K562 (cell line): Measurements from ENCODE around the gene GLT8D2. TPM values are rescaled to one million over a fixed set of nuclear protein-coding genes. Genes with fewer than 3 reads are reported as not detected.

Source experiments
- ATAC-seq: fragments of 200-7000 bp; cut with Tn5 transposase; 3 replicates; pipeline ENCODE4 v1.9.1; 2020; ENCODE audit warnings: moderate library complexity
- BruUV-seq: library from RNA; stranded (reverse); fragments of 400-500 nt; replicated peaks from 2 replicates; lab custom pipeline; 2021; lab: Mats Ljungman, UMichigan
- CTCF ChIA-PET: fragments of 300-600 bp; formaldehyde crosslinking; extraction: SDS; loops from one replicate; lab custom pipeline; 2021; ENCODE audit warnings: low intra/inter-chr PET ratio; lab: Yijun Ruan, JAX
- POLR2A ChIA-PET: fragments of 300-600, 350-650 bp; sonication (Branson Sonifier 250); formaldehyde crosslinking; extraction: SDS; loops from one replicate; lab custom pipeline; 2021; ENCODE audit warnings: antibody characterized with exemption, inconsistent platforms; lab: Yijun Ruan, JAX
- DNase-seq, 4 experiments: peaks; one replicate each; pipeline versions ENCODE4 v3.0.0 to v3.0.0-alpha.2; 2011 to 2018; ENCODE audit warnings: low spot score in 3 of 4, mixed read lengths in 3 of 4; ENCODE audit errors: extremely low read depth in 1 of 4
- FAIRE-seq: peaks from 2 replicates; lab custom pipeline; 2011; peaks lifted over from hg19 to GRCh38; lab: Jason Lieb, UNC
- H2AFZ ChIP-seq: 2 replicates; pipeline ENCODE4 v1.6.0; 2011; ENCODE audit warnings: low read depth, low read length, control low read depth, inconsistent platforms
- H3K27ac ChIP-seq: fragments of 200-600 bp; 3 replicates; pipeline ENCODE4 v1.8.0; 2011; ENCODE audit warnings: low read depth, mild to moderate bottlenecking, control low read depth, inconsistent platforms, low read length, moderate library complexity, mixed read lengths; ENCODE audit errors: extremely low read depth
- H3K27me3 ChIP-seq, 2 experiments: fragments of 300-600 bp in 1 of 2; 2 replicates in 1 of 2; 3 replicates in 1 of 2; pipeline versions ENCODE4 v1.6.0 to v1.8.0; 2011; ENCODE audit warnings: inconsistent platforms in 2 of 2, low read length in 2 of 2, mild to moderate bottlenecking in 1 of 2, mixed read lengths in 1 of 2, moderate library complexity in 1 of 2; ENCODE audit not compliant: control insufficient read depth in 2 of 2, insufficient read depth in 2 of 2
- H3K36me3 ChIP-seq: fragments of 300-600 bp; 3 replicates; pipeline ENCODE4 v1.8.0; 2011; ENCODE audit warnings: mild to moderate bottlenecking, low read length, inconsistent platforms; ENCODE audit not compliant: control insufficient read depth, insufficient read depth
- H3K4me1 ChIP-seq, 2 experiments: fragments of 200-600 bp in 1 of 2; replicated peaks in 1 of 2; 2 replicates in 1 of 2; 3 replicates in 1 of 2; pipeline versions ENCODE4 v1.5.1 to v1.8.0; 2011; ENCODE audit warnings: inconsistent platforms in 2 of 2, low read length in 2 of 2, mild to moderate bottlenecking in 1 of 2, mixed read lengths in 1 of 2, moderate library complexity in 1 of 2; ENCODE audit not compliant: control insufficient read depth in 2 of 2, insufficient read depth in 2 of 2
- H3K4me2 ChIP-seq: 2 replicates; pipeline ENCODE4 v1.6.1; 2011; ENCODE audit warnings: low read length, control low read depth, inconsistent platforms, mixed read lengths; ENCODE audit not compliant: insufficient read depth
- H3K4me3 ChIP-seq: fragments of 200-600 bp; sonication (generic), shearing (Covaris generic); 2 replicates; pipeline ENCODE4 v1.5.1; 2016; ENCODE audit warnings: control low read depth, inconsistent platforms
- H3K79me2 ChIP-seq: fragments of 200-600 bp; 3 replicates; pipeline ENCODE4 v1.8.0; 2011; ENCODE audit warnings: low read length, inconsistent platforms; ENCODE audit not compliant: control insufficient read depth, insufficient read depth
- H3K9ac ChIP-seq, 2 experiments: 2 replicates each; pipeline versions ENCODE4 v1.6.0 to v1.6.1; 2011; ENCODE audit warnings: low read depth in 2 of 2, low read length in 2 of 2, control low read depth in 1 of 2, inconsistent platforms in 1 of 2, mild to moderate bottlenecking in 1 of 2, mixed read lengths in 1 of 2; ENCODE audit not compliant: insufficient read depth in 1 of 2
- H3K9me1 ChIP-seq: one replicate; pipeline ENCODE4 v1.6.0; 2011; ENCODE audit warnings: inconsistent platforms, mild to moderate bottlenecking, low read length, moderate library complexity; ENCODE audit not compliant: control insufficient read depth, insufficient read depth
- H3K9me3 ChIP-seq: replicated peaks from 2 replicates; pipeline ENCODE4 v1.5.1; 2011; ENCODE audit warnings: low read depth, low read length, inconsistent platforms; ENCODE audit not compliant: control insufficient read depth, insufficient read depth
- H4K20me1 ChIP-seq: replicated peaks from 2 replicates; pipeline ENCODE4 v1.6.1; 2011; ENCODE audit warnings: low read length, inconsistent platforms, mixed read lengths; ENCODE audit not compliant: control insufficient read depth, insufficient read depth
- KAT2B ChIP-seq: IDR thresholded peaks from one replicate; pipeline ENCODE4 v1.6.1; 2012; ENCODE audit warnings: low read depth, mild to moderate bottlenecking, control low read depth, inconsistent platforms, low read length, moderate library complexity
- KLF13 ChIP-seq: fragments of 450-650 bp; IDR thresholded peaks from 2 replicates; pipeline ENCODE4 v1.6.1; 2016; ENCODE audit warnings: missing genetic modification characterization, low read depth, mild to moderate bottlenecking, missing compliant biosample characterization, moderate library complexity, borderline replicate concordance
- MIER1 ChIP-seq: fragments of 450-650 bp; IDR thresholded peaks from 2 replicates; pipeline ENCODE4 v1.6.1; 2016; ENCODE audit warnings: antibody characterized with exemption, mild to moderate bottlenecking, low read depth
- PKNOX1 ChIP-seq: fragments of 450-650 bp; IDR thresholded peaks from 2 replicates; pipeline ENCODE4 v1.6.1; 2016
- PTRF ChIP-seq: fragments of 450-650 bp; IDR thresholded peaks from 2 replicates; pipeline ENCODE4 v1.6.1; 2016; ENCODE audit warnings: mild to moderate bottlenecking, missing genetic modification characterization, missing compliant biosample characterization
- RREB1 ChIP-seq: fragments of 250-450 bp; sonication (Bioruptor Pico); IDR thresholded peaks from 2 replicates; pipeline ENCODE4 v1.4.0; 2020
- STAT6 ChIP-seq: sonication (generic); formaldehyde crosslinking; IDR thresholded peaks from 2 replicates; pipeline ENCODE4 v1.8.1; 2023; ENCODE audit warnings: mild to moderate bottlenecking, missing genetic modification reagents
- ZBTB7A ChIP-seq: IDR thresholded peaks from 2 replicates; pipeline ENCODE4 v1.6.1; 2011; ENCODE audit warnings: low read depth, mild to moderate bottlenecking, low read length, moderate library complexity, borderline replicate concordance; ENCODE audit not compliant: control insufficient read depth
- ZNF41 ChIP-seq: fragments of 250-450 bp; sonication (Bioruptor Pico); conservative IDR thresholded peaks from 2 replicates; pipeline ENCODE4 v1.4.0; 2020; ENCODE audit warnings: mild to moderate bottlenecking
- ZNF583 ChIP-seq: fragments of 250-450 bp; sonication (Bioruptor Pico); IDR thresholded peaks from 2 replicates; pipeline ENCODE4 v1.4.0; 2020
- ZNF699 ChIP-seq: fragments of 250-450 bp; sonication (Bioruptor Pico); IDR thresholded peaks from 2 replicates; pipeline ENCODE4 v1.8.0; 2021; ENCODE audit warnings: mild to moderate bottlenecking, moderate library complexity; ENCODE audit not compliant: insufficient replicate concordance
- WGBS: fragments of 100-300 bp; shearing (Covaris generic); methylation state at CpG from one replicate; pipeline ENCODE4 v1.1.6; 2016; ENCODE audit warnings: low coverage, mixed read lengths; ENCODE audit not compliant: insufficient coverage; ENCODE audit errors: missing lambda C conversion rate; 5-methylcytosine and 5-hydroxymethylcytosine counted together
- in situ Hi-C: fragments of 300-500 bp; cut with MboI; formaldehyde crosslinking; loops from 4 replicates; pipeline ENCODE4 v1.15.0; 2018; ENCODE audit warnings: inconsistent platforms, mixed read lengths
- intact Hi-C: fragments of 100-400 bp; cut with micrococcal nuclease; formaldehyde crosslinking; loops from 2 replicates; pipeline ENCODE4 v1.14.2; 2022
- polyA plus RNA-seq, 8 experiments: library from polyadenylated mRNA; depleted of rRNA in 4 of 8; stranded (reverse) in 5 of 8; unstranded in 3 of 8; fragments of >200 nt; fragmentation: Nextera tagmentation in 2 of 8; fragmentation: Illumina TruSeq in 1 of 8; extraction: Ambion mirVana in 2 of 8; extraction: Trizol in 1 of 8; gene quantifications; 2 replicates each; pipeline versions ENCODE4 v1.2.1 to v1.2.3, GENCODE V29; 2011 to 2014; ENCODE audit warnings: inconsistent platforms in 1 of 8, missing spikeins in 1 of 8
- total RNA-seq, 7 experiments: library from RNA; depleted of rRNA in 6 of 7; stranded (reverse); fragments of >200 nt in 6 of 7; fragmentation: Illumina TruSeq in 2 of 7; extraction: Trizol in 2 of 7; gene quantifications; 2 replicates each; pipeline versions ENCODE4 v1.2.1 to v1.2.3, GENCODE V29; 2011 to 2021; ENCODE audit warnings: low replicate concordance in 1 of 7

The GLT8D2 gene
- total and polyA plus RNA-seq, 9 of the 15 experiments (the other 6 are each of a cell fraction or from before 2014, with no cell fraction given), result 0.18 to 0.27 (median 0.18) TPM; not detected in 6

GRCh38 chr12:104079024-104079423 lies 29.0 kb upstream of the GLT8D2 start:
- ATAC-seq (no peak), FAIRE-seq (no peak), DNase-seq (no peak)
- H3K79me2 ChIP-seq, result no peaks in the 10 kb centered on the region
- no peaks in the 10 kb centered on the region for H3K27me3 ChIP-seq
- no peaks in the 10 kb centered on the region for H3K9me3 ChIP-seq
- H4K20me1 ChIP-seq, result no peaks in the 10 kb centered on the region
- WGBS, result 60% methylated on average over 1 of the region's 1 CpG
- in situ Hi-C loops (no loop called here), intact Hi-C loops (no loop called here)
- H3K4me3 ChIP-seq, result no peak overlapping the region
- BruUV-seq, result no TSS peak
- H3K27ac ChIP-seq, result no peak overlapping the region
- H3K4me2 ChIP-seq, result no peak overlapping the region
- H2AFZ ChIP-seq, result no peak overlapping the region
- no peaks in the 10 kb centered on the region for H3K4me1 ChIP-seq
- peaks cover 10% of the 10 kb centered on the region; the same call in 2 of the 3 replicates for H3K36me3 ChIP-seq
- POLR2A ChIA-PET, result interaction anchor here (0.9 kb wide), 1 partner anchor 9 kb away, joined by 3 read pairs; no protein-coding TSS in a partner anchor
- no peaks in the 10 kb centered on the region for H3K9me1 ChIP-seq
- CTCF ChIA-PET, result no interaction called here
- no peak overlapping the region for H3K9ac ChIP-seq
- TF ChIP-seq KAT2B (no peak), KLF13 (tag) (no peak), MIER1 (no peak), ZNF583 (no peak), RREB1 (CRISPR knock-in tag) (no peak), ZBTB7A (no peak), PTRF (tag) (no peak), PKNOX1 (no peak), ZNF699 (no peak), ZNF41 (CRISPR knock-in tag) (no peak), STAT6 (CRISPR knock-in tag) (no peak)
